ENCODE measurements around the gene ATXN1.

The ATXN1 gene

DNA sequence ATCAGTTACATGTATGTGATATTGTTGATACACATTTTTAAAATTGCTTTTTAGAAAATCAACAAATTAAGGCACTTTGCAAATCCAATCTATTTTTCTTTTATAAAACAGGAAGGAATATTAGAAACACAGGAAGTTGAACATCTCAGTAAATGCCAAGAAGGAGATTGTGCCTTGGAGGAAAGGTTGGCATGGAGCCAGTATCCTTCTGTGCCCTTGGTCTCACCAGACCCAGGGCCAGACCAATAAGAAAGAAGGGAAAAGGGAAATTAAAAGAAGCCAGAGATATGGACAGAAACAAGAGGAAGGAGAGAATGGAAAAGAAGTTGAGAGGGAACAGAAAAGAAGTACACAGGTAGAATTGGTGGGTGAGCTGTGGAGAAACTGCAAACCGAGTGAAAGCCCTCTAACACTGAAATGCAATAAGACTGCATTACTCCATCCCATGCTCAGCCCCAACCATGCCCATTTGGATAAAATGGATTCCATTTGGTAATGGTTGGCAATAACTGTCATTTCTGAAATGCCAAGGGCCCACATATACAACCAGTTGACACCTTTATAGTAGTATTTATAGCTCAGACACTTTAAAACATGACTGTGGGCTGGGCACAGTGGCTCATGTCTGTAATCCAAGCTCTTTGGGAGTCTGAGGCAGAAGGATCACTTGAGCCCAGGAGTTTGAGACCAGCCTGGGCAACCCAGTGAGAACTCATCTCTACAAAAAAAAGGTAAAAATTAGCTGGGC lies 389.1 kb downstream of the ATXN1 start:
- no peak for DNase-seq

- no peak for DNase-seq
These were observed 389.9 kb downstream of the ATXN1 start for GRCh38 chr6:16371401-16371800.

GRCh38 chr6:16370943-16371342 lies 390.3 kb downstream of the ATXN1 start:
- no peak for DNase-seq

DNA sequence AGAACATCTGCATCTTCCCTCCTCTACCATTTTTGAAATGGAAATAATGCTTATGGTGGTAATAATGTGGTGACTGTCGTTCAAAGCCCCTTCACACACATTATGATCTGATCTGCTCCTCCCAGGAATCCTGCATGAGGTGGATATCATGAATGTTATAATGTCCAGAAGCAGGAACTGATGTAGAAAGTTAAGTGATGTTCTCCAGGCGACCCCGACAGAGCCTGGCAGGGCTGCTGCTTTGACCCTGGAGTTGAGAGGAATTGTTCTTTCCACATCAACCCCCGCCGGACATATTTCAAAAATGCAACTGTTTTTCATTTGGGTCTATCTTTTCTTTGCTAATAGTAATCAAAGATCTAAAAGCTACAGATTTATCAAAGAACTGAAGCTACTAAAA lies 391.3 kb downstream of the ATXN1 start:
- DNase-seq = no peak

GRCh38 chr6:16369140-16369745 lies 392.0 kb downstream of the ATXN1 start:
- no peak for DNase-seq

GRCh38 chr6:16367571-16367970 lies 393.7 kb downstream of the ATXN1 start:
- DNase-seq = no peak

DNA sequence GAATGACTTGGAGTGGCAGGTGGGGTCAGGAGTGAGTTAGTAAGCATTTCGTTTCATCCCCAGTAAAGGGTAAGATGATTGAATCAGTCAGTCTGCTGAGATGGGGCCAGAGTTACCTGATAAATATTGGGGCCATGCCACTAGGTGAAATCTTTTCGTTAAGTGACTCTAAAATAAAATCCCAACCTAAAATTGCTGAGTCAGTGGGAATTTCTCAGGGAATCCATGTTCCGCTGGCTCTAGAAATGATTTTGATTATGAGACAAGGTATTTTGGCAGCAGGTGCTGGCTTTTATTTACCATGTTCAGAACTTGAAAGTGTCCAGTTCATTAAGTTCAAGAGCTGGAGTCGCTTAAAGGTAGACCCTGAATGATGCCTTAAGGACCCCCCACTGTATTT lies 397.5 kb downstream of the ATXN1 start:
- no peak for DNase-seq

DNA sequence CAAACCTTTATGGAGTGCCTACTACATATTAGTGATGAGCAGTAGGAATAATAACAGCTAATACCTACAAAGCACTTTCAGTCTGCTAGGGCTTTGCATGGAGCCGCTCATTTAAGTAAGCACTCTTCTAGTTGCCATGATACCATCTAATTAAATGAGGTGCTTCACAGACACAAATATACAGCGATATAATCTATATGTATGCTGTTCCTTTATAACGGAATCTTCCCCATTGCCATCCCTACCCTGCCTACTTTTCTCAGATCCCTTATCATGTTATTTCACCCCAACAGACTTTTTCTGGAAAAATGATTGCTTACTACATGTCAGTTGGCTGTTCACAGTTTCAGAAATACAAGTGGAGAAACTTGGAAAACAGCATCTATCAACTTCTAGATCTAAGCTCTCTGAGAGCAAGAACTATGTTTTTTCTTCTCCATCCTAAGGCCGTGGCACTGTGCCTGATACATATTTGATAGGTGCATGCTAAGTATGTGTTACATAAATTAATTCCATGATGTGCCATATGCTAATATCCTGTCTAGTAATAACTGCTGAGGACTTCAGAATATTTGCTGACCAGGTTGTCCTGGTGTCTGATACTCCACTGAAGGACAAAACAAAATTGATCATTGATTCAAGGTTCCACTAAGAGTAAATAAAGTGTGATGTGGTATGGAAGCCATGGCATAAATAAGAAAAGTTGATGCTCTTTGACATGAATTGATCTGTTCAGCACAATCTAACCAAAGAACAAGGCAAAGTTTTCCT lies 398.3 kb downstream of the ATXN1 start:
- no peak for DNase-seq

- DNase-seq = no peak
These were observed 399.0 kb downstream of the ATXN1 start for GRCh38 chr6:16362296-16362695.

- no peak for DNase-seq
These were observed 399.4 kb downstream of the ATXN1 start for GRCh38 chr6:16361861-16362260.

GRCh38 chr6:16361121-16361520 lies 400.1 kb downstream of the ATXN1 start:
- no peak for DNase-seq

DNA sequence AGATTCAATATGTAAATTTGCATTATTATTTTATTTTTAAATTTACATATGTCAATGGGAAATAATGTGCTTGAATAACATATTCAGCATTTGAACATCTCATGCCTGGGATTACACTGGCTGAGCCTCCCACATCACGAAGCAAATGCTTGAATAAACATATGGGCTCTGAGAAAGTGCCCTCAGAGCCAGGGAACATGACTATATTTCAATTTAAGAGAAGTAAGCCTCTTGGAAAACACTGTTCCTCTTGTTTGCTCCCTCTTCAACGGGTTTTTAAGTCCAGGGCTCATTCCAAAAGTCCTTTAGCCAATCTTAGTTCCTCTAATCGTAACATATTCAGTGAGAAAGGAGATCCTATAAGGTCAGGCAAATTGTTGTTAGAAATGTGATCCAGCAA lies 400.9 kb downstream of the ATXN1 start:
- no peak for DNase-seq

- no peak for DNase-seq
These were observed 401.7 kb downstream of the ATXN1 start for GRCh38 chr6:16359563-16359962.

DNA sequence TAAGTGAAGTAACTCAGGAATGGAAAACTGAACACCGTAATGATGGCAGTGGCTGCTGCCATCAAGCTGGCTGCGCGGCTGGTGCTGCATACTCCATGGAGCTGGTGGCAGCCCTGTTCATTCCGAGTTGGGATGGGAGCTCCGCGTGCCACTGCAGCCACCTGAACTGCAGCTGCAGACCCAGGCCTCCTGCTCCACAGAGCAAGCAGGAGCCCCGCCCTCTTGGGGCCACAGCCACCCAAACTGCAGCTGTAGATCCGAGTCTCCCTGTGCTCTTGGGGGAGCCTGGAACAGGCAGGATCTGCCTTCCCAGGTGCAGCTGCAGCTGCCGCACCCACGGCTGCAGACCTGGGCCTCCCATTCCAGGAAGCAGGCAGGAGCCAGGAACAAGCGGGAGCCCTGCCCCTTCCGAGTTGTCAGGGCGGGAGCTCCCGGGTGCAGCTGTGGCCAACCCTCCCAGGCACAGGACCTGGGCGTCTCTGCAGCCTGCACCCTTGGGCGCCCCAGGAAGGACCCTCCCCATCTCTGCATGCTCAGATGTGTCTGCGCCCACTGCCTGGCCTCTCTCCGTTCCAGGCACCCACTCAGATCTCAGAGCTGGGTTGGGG lies 402.6 kb downstream of the ATXN1 start:
- DNase-seq = no peak

GRCh38 chr6:16355699-16356446 lies 405.4 kb downstream of the ATXN1 start:
- DNase-seq = no peak

GRCh38 chr6:16355238-16355637 lies 406.0 kb downstream of the ATXN1 start:
- no peak for DNase-seq

DNA sequence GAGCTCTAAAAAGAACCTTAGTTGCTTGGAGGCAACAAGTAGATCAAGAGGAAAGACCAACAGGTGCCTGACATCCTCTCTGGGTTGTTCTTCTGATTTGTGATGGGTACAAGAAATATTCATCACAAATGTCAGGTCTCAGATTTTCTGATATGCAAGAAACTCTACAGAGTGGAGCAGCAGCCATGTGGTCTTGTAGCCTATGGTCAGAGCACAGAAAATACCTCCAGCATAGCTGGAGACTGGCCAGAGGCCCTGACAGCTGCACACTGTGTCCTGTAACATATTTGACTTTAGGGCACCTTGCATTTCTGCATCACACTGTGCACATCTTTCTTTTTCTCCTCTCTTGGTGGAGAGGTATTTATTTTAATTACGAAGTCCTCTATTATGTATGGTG lies 406.6 kb downstream of the ATXN1 start:
- no peak for DNase-seq

DNA sequence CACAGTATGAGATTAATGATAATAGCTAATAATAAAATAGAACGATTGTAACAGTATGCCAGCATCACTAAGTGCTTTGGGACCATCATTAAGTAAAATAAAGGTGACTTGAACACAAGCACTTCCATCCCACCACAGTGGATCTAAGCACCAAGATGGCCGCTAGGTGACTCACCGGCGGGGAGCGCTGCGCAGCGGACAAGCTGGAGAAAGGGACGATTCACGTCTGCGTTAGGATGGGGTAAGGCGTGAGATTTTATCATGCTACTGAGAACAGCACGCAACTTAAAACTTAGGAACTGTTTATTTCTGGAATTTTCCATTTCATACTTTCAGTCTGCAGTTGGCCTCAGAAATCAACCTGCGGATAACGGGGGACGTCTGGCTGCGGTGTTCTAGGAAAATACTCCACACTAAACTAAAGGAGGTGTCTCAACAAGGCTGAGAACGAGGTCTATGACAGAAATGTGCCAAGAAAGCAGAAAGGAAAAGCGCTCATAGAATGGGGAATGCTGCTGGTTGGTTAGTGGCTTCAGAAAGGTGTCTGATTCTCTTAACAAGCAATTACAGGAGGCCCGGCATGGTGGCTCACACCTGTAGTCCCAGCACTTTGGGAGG lies 408.3 kb downstream of the ATXN1 start:
- no peak for DNase-seq

GRCh38 chr6:16352258-16352635 lies 409.0 kb downstream of the ATXN1 start:
- DNase-seq = no peak

DNA sequence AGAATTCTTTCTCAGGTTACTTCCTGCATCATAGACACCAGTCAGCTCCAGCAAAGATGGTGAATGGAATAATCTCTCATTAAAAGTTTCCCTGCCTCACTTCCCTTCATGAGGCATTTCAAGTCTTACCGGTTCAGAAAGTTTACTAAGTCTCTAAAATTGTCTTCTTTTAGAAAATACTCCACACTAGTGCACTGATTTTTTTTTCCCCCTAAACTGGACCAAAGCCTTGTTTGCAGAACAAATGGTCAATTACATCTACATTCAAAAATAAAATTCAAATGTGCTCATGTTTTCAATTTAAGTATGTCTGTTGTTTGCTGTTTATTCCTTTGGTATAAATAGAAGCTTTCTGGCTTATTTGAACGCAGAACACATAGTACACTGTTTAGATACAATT lies 411.7 kb downstream of the ATXN1 start:
- no peak for DNase-seq

DNA sequence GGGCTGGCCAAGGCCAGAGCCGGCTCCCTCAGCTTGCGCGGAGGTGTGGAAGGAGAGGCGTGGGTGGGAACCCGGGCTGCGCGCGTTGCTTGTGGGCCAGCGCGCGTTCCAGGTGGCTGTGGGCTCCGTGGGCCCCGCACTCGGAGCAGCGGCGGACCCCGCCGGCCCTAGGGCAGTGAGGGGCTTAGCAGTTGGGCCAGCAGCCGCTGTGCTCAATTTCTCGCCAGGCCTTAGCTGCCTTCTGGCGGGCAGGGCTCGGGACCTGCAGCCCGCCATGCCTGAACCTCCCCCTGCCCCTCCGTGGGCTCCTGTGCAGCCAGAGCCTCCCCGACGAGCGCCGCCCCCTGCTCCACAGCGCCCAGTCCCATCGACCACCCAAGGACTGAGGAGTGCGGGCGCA lies 414.4 kb downstream of the ATXN1 start:
- no peak for DNase-seq
